ENCODE measurements around the gene ZP4. TPM values are rescaled to one million over a fixed set of nuclear protein-coding genes. Genes with fewer than 3 reads are reported as not detected.
A peak's percentile ranks its signal among the peaks of the same experiment; 100 is the strongest.

The ZP4 gene
- total and polyA plus RNA-seq, 2 of the 4 experiments (the other 2 are of a cell fraction) = not detected

DNA sequence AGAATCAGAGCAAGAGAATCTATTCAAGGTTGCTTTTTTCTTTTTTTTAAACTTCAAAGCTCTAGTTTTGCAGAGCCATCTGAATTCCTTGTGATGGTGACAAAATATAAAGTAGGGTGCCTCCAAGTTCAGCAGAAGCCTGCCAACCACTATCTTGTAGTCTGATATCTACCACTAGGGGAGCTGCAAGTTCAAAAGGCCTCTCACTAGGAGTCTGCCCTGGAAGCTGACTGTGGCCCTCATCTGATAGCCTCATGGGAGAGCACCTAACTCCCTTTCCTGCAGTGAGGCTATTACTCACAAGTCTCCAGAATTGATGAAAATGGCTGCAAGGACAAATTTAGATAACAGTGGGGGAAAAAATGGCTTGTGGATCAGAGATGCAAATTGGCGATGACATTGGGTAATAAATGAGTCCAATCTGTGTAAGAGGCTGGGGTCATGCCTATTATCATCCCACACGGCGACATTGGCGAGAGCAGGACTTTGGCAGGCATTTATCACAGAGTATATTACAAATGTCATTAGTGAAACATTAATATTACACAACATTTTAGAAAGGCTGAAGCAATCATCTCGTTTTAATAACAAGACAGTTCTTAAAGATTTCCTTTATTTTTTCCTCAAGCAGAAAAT is 10.7 kb upstream of the ZP4 start:
- Histone ChIP-seq H4K91ac (ENCODE audit: insufficient read depth, low read depth, low read length) (no peak overlapping the region), H3K79me1 (ENCODE audit: low read depth in 1 of 2, low read length in 2 of 2) (no peaks in the 10 kb centered on the region), H3K36me3 (ENCODE audit: control insufficient read depth, insufficient read depth, low read length) (no peaks in the 10 kb centered on the region), H4K8ac (ENCODE audit: low read depth in 2 of 2, low read length in 2 of 2) (no peak overlapping the region), H3K4me1 (ENCODE audit: control insufficient read depth, insufficient read depth, low read length) (no peaks in the 10 kb centered on the region), H2BK20ac (ENCODE audit: low read depth, low read length) (no peak overlapping the region), H4K5ac (ENCODE audit: low read depth, low read length) (no peak overlapping the region), H3K9ac (ENCODE audit: low read depth, low read length) (no peak overlapping the region), H3K14ac (replicated peaks; ENCODE audit: low read depth, low read length) (no peak overlapping the region), H3K4me2 (ENCODE audit: low read depth, low read length) (no peak overlapping the region), H2BK15ac (ENCODE audit: low read depth, low read length) (no peak overlapping the region), H2AFZ (replicated peaks; ENCODE audit: low read length, poor library complexity) (no peak overlapping the region), H3K56ac (ENCODE audit: extremely low read depth, insufficient read depth, low read length) (no peak overlapping the region), H2AK9ac (replicated peaks; ENCODE audit: low read depth, low read length, poor library complexity) (no peak overlapping the region), H2AK5ac (ENCODE audit: low read depth, low read length) (no peak overlapping the region), H3K18ac (ENCODE audit: low read depth, low read length) (no peak overlapping the region), H4K20me1 (ENCODE audit: insufficient read depth, low read length) (no peaks in the 10 kb centered on the region), H3K9me3 (ENCODE audit: control insufficient read depth, insufficient read depth, low read length) (peaks cover 2% of the 10 kb centered on the region; the same call in 1 of the 2 replicates), H2BK5ac (ENCODE audit: low read depth, low read length, poor library complexity, severe bottlenecking) (no peak overlapping the region), H3K27ac (ENCODE audit: insufficient read depth, low read length) (no peak overlapping the region), H3K4ac (ENCODE audit: low read depth, low read length) (no peak overlapping the region), H3K9me1 (ENCODE audit: insufficient read depth, low read length) (no peaks in the 10 kb centered on the region), H2BK120ac (ENCODE audit: low read depth, low read length) (no peak overlapping the region), H3K23ac (ENCODE audit: low read depth, low read length) (no peak overlapping the region), H3K4me3 (ENCODE audit: insufficient read depth, low read depth, low read length) (no peak overlapping the region), H3K27me3 (ENCODE audit: control insufficient read depth, insufficient read depth, low read length) (no peaks in the 10 kb centered on the region)
- ChIA-PET CTCF (interaction anchor here (0.7 to 1.4 kb wide), 2 partner anchors 9 to 29 kb away, joined by 3 to 4 read pairs; no protein-coding TSS in a partner anchor), POLR2A (ENCODE audit: unreplicated experiment) (no interaction called here)
- no TSS peak for BruUV-seq (replicated peaks)
- DNase-seq (no peak), ATAC-seq (ENCODE audit: low read depth) (peak; percentile 59; the same call in 1 of the 2 replicates)
- intact Hi-C loops (cut with micrococcal nuclease) = no loop called here
- dilution Hi-C loops (cut with HindIII; ENCODE audit: low sequenced_read_pairs, unreplicated experiment) = no loop called here
- no CpG with 5 or more reads among the region's 5 CpGs for WGBS, 2 experiments (ENCODE audit: extremely low coverage in 2 of 2, insufficient read length in 1 of 2)
- TF ChIP-seq, protein P1, sequence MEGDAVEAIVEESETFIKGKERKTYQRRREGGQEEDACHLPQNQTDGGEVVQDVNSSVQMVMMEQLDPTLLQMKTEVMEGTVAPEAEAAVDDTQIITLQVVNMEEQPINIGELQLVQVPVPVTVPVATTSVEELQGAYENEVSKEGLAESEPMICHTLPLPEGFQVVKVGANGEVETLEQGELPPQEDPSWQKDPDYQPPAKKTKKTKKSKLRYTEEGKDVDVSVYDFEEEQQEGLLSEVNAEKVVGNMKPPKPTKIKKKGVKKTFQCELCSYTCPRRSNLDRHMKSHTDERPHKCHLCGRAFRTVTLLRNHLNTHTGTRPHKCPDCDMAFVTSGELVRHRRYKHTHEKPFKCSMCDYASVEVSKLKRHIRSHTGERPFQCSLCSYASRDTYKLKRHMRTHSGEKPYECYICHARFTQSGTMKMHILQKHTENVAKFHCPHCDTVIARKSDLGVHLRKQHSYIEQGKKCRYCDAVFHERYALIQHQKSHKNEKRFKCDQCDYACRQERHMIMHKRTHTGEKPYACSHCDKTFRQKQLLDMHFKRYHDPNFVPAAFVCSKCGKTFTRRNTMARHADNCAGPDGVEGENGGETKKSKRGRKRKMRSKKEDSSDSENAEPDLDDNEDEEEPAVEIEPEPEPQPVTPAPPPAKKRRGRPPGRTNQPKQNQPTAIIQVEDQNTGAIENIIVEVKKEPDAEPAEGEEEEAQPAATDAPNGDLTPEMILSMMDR (conservative IDR thresholded peaks at IDR 0.05; ENCODE audit: low read depth, low read length) = 0 out of 2 replicates have a peak, but pooled peaks have one; percentile 22
- no peak for TF ChIP-seq FOS (IDR thresholded peaks at IDR 0.05; ENCODE audit: low read depth, low read length)
- in situ Hi-C loops (cut with MboI; ENCODE audit: low sequenced_read_pairs) = no loop called here

Data from IMR-90 (cell line).